Uterus (tissue), 4 donors: ENCODE measurements around the gene MACC1. TPM values are rescaled to one million over a fixed set of nuclear protein-coding genes. Genes with fewer than 3 reads are reported as not detected.

Experiments
- DNase-seq, 2 donors: peaks; one replicate each; pipeline ENCODE4 v3.0.0-alpha.2; 2019 to 2020
- H3K27ac ChIP-seq, 2 donors: fragments of 200-600 bp; sonication (generic); 1 replicate in 1 of 2; 2 replicates in 1 of 2; pipeline ENCODE4 v1.5.1; 2016 to 2018
- H3K27me3 ChIP-seq, 2 donors: fragments of 200-600 bp; sonication (generic); one replicate each; pipeline ENCODE4 v1.5.1; 2018 to 2019; ENCODE audit warnings: control low read depth in 1 of 2
- H3K36me3 ChIP-seq, 2 donors: fragments of 200-600 bp; sonication (generic); one replicate each; pipeline ENCODE4 v1.5.1; 2019; ENCODE audit warnings: control low read depth in 1 of 2
- H3K4me1 ChIP-seq, 2 donors: fragments of 200-600 bp; sonication (generic); one replicate each; pipeline ENCODE4 v1.5.1; 2018 to 2019; ENCODE audit warnings: control low read depth in 1 of 2
- H3K4me3 ChIP-seq, 2 donors: fragments of 200-600 bp; sonication (generic); 1 replicate in 1 of 2; 2 replicates in 1 of 2; pipeline ENCODE4 v1.5.1; 2018 to 2019; ENCODE audit warnings: mild to moderate bottlenecking in 1 of 2
- H3K9me3 ChIP-seq, 2 donors: fragments of 200-600 bp; sonication (generic); one replicate each; pipeline ENCODE4 v1.5.1; 2019; ENCODE audit warnings: control low read depth in 1 of 2
- CTCF ChIP-seq, 4 experiments: fragments of 200-600 bp in 2 of 4; fragments of 450-650 bp in 2 of 4; sonication (generic) in 2 of 4; IDR thresholded peaks; one replicate each; pipeline ENCODE4 v1.5.1; 2016 to 2019; ENCODE audit warnings: antibody characterized with exemption in 4 of 4, mild to moderate bottlenecking in 2 of 4, moderate library complexity in 1 of 4
- POLR2A ChIP-seq, 2 donors: fragments of 450-650 bp; IDR thresholded peaks; one replicate each; pipeline ENCODE4 v1.6.1; 2016; ENCODE audit warnings: antibody characterized with exemption in 2 of 2, mild to moderate bottlenecking in 1 of 2, moderate library complexity in 1 of 2
- intact Hi-C: fragments of 100-400 bp; cut with DNase I; formaldehyde crosslinking; loops from one replicate; pipeline ENCODE4 v1.15.1; 2023; ENCODE audit warnings: low total_unique reads
- total RNA-seq, 4 donors: library from RNA; depleted of rRNA in 3 of 4; stranded (reverse); fragments of >200 nt in 3 of 4; gene quantifications; one replicate each; pipeline versions ENCODE4 v1.1.0 to v1.2.4, GENCODE V29; 2014 to 2023
- donor health status: DM: yes; HTN: yes; CAD: no.

Gene MACC1
- total RNA-seq, 4 donors from 2014 or later = 1.0 to 23.9 (median 1.5) TPM; not detected in 1

- Histone ChIP-seq H3K4me3 (no peak overlapping the region), H3K9me3 (no peaks in the 10 kb centered on the region), H3K27ac (no peak overlapping the region), H3K36me3 (no peaks in the 10 kb centered on the region), H3K4me1 (no peaks in the 10 kb centered on the region), H3K27me3 (no peaks in the 10 kb centered on the region)
- intact Hi-C loops = no loop called here
- DNase-seq = no peak
- TF ChIP-seq POLR2A (IDR thresholded peaks at IDR 0.05) (no peak), CTCF (IDR thresholded peaks at IDR 0.05) (no peak)
Measured at GRCh38 chr7:20136647-20137046, 80.5 kb downstream of the MACC1 start.

GRCh38 chr7:20133803-20134202 lies 83.4 kb downstream of the MACC1 start:
- no peak overlapping the region for H3K4me3 ChIP-seq
- TF ChIP-seq CTCF (IDR thresholded peaks at IDR 0.05) (no peak), POLR2A (IDR thresholded peaks at IDR 0.05) (no peak)
- no peaks in the 10 kb centered on the region for H3K4me1 ChIP-seq
- no peaks in the 10 kb centered on the region for H3K9me3 ChIP-seq
- H3K36me3 ChIP-seq = no peaks in the 10 kb centered on the region
- no peaks in the 10 kb centered on the region for H3K27me3 ChIP-seq
- intact Hi-C loops = no loop called here
- DNase-seq = no peak
- no peak overlapping the region for H3K27ac ChIP-seq

GRCh38 chr7:20132585-20132984 lies 84.6 kb downstream of the MACC1 start:
- Histone ChIP-seq H3K27me3 (no peaks in the 10 kb centered on the region), H3K4me3 (no peak overlapping the region), H3K27ac (no peak overlapping the region), H3K9me3 (no peaks in the 10 kb centered on the region), H3K36me3 (no peaks in the 10 kb centered on the region), H3K4me1 (no peaks in the 10 kb centered on the region)
- DNase-seq = no peak
- intact Hi-C loops = no loop called here
- no peak for TF ChIP-seq CTCF (IDR thresholded peaks at IDR 0.05)

- DNase-seq = no peak
- Histone ChIP-seq H3K4me3 (no peak overlapping the region), H3K27ac (no peak overlapping the region), H3K36me3 (no peaks in the 10 kb centered on the region), H3K27me3 (no peaks in the 10 kb centered on the region), H3K9me3 (no peaks in the 10 kb centered on the region), H3K4me1 (no peaks in the 10 kb centered on the region)
- intact Hi-C loops = no loop called here
- TF ChIP-seq CTCF (IDR thresholded peaks at IDR 0.05) = no peak
- TF ChIP-seq POLR2A (IDR thresholded peaks at IDR 0.05) = no peak
Measured at GRCh38 chr7:20131776-20132175, 85.4 kb downstream of the MACC1 start.

- Histone ChIP-seq H3K27me3 (no peaks in the 10 kb centered on the region), H3K4me3 (no peak overlapping the region), H3K36me3 (no peaks in the 10 kb centered on the region), H3K9me3 (no peaks in the 10 kb centered on the region), H3K4me1 (no peaks in the 10 kb centered on the region), H3K27ac (peak overlapping the region; percentile 58 to 74)
- TF ChIP-seq CTCF (IDR thresholded peaks at IDR 0.05) (no peak), POLR2A (IDR thresholded peaks at IDR 0.05) (no peak)
- no peak for DNase-seq
- intact Hi-C loops = no loop called here
Measured at GRCh38 chr7:20129920-20130319, 87.3 kb downstream of the MACC1 start.
